Stimulated activated CD8-positive, alpha-beta memory T cell treated with anti-CD3 and anti-CD28 coated beads, Interleukin-15, amount 100 ng/mL, for 4 hours (primary cell): ENCODE results near the gene PNMA8C.
"Not testable (repeated sequence)": the region's sequence is repeated elsewhere in the genome, so short reads cannot be mapped to it uniquely, and the experiment has no call there.

ENCODE experiments used
- DNase-seq, 2 donors: peaks; one replicate each; pipeline ENCODE4 v3.0.0-alpha.2; 2020; ENCODE audit warnings: low read depth in 2 of 2

The PNMA8C gene

DNA sequence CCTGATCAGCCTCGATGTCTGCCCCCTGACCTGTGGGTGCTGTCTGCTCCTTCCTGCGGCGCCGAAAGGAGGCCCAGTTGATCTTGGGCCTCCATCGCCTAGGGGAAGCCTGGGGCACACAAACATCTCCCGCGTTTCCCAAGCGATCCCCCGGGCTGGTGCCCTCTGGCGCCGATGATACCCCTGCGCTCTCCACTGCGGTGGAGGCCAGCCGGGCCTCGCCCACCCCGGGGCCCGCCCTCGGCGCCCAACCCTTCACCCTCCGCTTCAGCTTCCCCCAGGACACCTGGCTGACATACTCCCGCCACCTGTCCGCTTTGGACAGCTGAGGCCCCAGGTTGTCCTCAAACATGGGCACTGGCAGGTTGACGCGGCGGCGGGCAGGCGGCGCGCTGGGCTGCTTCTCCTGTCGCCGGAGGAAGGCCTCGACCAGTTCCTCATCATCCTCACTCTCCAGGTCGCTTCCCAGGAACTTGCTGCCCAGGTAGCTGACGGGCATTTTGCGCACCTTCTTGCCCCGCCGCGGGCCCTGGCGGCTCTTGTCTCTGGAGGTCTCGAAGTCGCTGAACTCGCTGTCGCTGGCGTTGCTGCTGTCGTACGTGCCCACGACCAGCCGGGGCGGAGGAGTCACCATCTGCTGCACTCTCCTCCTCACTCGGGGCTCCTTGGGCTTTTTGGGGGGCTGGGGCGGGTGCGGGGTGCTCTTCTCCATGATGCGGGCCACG is 16.6 kb downstream of the PNMA8C start:
- no peak for DNase-seq

- no peak for DNase-seq
These were observed 17.4 kb downstream of the PNMA8C start for GRCh38 chr19:46411088-46411924.

DNA sequence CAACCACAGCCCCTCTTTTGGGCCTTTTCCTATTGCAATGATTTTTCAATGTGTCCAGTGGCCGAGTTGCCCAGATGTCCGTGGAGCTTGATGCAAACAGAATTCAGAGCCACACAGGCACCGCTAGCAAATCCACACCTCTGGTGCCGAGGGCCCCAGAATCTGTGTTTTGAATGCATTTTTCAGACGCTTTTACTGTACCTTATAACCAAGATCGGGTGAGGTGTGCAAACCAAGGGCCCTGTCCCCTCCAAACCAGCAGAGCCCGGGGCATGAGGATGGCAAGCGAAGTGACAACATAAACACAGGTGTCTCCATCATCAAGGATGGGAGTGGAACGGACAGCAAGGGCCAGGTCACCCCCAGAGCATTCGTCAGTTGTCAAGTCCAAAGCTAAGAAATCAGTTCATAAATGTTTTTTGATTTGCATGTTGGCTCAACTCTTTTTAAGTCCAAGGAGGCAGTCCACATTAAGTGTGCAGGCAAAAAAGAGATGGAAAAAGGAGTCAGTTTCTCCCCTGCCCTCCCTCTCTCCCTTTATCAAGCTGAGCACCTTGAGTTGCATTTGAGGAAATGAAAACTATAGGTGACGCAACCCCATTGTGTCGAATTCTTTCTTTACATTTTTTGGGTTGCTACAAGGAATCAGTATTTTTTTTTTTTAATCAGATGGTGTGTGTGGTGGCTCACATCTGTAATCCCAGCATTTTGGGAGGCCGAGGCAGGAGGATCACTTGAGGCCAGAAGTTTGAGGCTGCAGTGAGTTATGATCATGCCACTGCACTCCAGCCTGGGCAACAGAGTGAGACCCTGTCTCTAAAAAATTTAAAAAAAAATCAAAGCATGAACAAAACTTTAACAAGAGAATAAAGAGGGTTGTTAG is 18.3 kb downstream of the PNMA8C start:
- no peak for DNase-seq

- no peak for DNase-seq
These were observed 19.5 kb downstream of the PNMA8C start for GRCh38 chr19:46409191-46409590.

GRCh38 chr19:46408664-46409039 is 20.1 kb downstream of the PNMA8C start:
- DNase-seq: no peak

DNA sequence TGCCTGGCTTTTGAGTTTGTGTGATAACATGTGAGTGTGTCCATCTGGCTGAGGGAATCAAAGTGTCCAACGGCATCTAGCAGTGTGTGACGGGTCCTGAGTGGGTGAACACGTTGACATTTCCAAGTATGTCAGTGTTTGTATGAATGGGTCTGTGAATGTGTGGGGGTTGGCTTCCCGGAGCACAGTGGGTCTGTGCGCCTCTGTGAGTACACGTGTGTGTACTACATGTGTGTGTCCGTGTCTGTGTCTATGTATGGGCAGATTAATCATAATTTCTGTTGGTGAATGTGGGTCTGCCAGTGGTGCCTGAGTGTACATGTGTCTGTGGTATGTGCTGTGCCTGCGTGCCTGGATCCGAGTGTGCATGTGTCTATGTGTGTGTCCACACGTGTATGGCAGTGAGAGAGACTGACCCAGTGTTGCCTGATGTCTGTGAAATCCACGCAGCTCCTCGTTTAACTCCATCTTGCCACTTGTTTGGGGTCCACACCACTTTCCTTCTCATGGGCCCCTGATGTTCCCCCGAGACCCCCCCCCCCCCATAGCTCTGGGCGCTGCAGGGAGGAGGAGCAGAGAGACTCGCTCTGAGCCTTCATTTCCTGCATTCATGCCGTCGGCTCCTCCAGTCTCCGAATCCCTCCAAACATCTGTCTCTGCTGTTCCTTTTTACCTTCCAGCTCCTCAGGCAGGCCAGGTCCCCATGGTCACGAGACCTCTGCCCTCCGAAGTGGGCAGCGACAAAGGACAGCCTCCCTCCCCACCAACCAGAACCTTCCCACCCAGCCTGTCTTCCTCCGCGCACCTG is 20.7 kb downstream of the PNMA8C start:
- DNase-seq: no peak

GRCh38 chr19:46406976-46407375 is 21.8 kb downstream of the PNMA8C start:
- DNase-seq: no peak

- no peak for DNase-seq
These were observed 23.8 kb downstream of the PNMA8C start for GRCh38 chr19:46404753-46405468.

- no peak for DNase-seq
These were observed 24.5 kb downstream of the PNMA8C start for GRCh38 chr19:46404055-46404752.

- no peak for DNase-seq
These were observed 26.0 kb downstream of the PNMA8C start for GRCh38 chr19:46402725-46403124.

- not testable (repeated sequence) for DNase-seq
These were observed 30.8 kb downstream of the PNMA8C start for GRCh38 chr19:46397801-46398479.

DNA sequence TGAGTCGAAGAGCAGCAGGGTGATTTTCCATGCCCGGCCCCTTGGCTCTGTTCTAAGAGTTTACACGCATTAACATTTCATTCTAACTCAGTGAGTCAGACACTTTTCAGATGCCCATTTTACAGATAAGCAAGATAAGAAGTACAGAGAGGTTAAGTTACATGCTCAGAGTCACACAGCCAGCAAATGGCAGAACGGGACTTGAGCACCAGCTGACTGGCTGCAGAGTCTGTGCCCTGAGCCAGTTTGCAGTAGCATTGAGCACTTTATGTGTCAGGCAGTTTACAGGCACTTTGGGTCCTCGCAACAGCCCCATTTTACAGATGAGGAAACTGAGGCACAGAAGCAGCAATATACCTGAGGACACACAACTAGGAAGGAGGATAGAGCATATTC is 34.3 kb downstream of the PNMA8C start:
- DNase-seq: no peak

DNA sequence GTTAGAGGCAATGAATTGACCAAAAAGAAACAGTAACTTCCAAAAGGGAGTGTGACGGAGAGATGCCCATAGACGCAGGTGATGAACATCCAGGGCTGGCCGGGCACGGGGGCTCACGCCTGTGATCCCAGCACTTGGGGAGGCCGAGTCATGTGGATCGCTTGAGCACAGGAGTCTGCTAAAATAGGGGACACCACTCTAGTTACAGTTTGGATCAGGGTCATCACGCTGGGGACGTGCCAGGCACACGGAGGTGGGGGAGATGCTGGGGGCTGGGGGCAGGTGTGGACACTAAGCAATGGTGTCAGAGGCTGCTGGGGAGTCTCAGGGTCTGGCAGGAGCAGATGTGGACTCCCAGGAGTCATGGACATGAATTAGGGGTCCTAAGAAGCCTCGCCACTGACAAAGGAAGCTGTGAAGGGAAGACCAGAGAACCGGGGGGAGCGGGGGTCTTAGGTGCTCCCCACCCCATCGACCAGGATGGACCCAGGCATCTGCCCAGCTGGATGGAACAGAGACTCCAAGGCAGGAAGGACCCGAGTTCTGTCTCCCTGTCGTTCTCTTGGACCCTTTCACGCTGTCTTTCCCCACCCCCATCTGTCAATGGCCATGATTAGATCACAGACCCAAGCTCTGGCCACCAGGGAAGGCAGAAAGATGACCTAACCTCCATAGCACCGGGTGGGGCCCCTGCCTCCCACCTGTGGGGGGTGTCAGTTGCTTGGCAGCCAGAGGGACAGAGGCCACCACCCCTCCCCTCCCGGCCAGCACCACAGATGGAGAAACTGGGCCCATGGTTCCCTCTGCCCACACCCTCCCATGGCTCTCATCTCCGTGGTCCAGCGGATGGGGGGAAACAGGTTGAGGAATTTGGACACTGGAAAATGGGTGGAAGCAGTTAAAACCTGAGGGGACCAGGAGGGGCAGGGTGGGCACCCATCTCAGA is 35.0 kb downstream of the PNMA8C start:
- DNase-seq: no peak

GRCh38 chr19:46392837-46393236 is 35.9 kb downstream of the PNMA8C start:
- no peak for DNase-seq

DNA sequence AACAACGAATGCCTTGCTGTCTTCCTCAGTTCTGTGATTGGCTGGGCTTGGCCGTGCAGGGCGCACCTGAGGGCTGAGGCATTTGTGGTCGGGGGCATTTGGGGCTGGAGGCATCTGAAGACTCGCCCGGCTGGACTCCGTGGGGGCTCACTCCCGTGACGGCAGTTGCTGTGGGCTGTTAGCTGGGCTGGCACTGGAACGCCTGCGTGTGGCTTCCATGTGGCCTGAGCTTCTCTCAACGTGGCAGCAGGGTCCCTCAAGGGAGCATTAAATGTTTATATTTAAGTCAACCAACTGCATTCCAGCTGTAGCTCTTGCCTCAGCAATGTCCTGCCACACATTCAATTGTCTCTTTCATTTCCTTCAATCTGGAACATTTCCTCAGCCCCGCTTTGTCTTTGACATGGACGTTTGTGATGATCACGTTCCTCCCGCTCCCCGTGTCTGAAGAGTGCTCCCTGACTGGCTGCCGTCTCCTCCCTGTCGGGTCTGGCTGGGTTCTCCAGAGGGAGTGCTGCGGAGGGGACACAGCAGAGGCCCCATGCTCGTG is 36.4 kb downstream of the PNMA8C start:
- no peak for DNase-seq

- no peak for DNase-seq
These were observed 37.2 kb downstream of the PNMA8C start for GRCh38 chr19:46391296-46392251.

GRCh38 chr19:46390866-46391265 is 37.9 kb downstream of the PNMA8C start:
- DNase-seq: no peak
